Transverse colon (tissue), 4 donors: ENCODE measurements around the gene RHBDL2.
"Not testable (repeated sequence)": the region's sequence is repeated elsewhere in the genome, so short reads cannot be mapped to it uniquely, and the experiment has no call there.

Source experiments
- CTCF ChIP-seq, 5 experiments: fragments of 200-600 bp in 3 of 5; fragments of 450-650 bp in 2 of 5; sonication (generic) in 3 of 5; IDR thresholded peaks; 1 replicate in 2 of 5; 2 replicates in 3 of 5; pipeline ENCODE4 v1.5.1; 2016 to 2017; ENCODE audit warnings: antibody characterized with exemption in 5 of 5, inconsistent platforms in 3 of 5, mild to moderate bottlenecking in 2 of 5, moderate library complexity in 1 of 5
- EP300 ChIP-seq: sonication (generic); formaldehyde crosslinking; IDR thresholded peaks from one replicate; pipeline ENCODE4 v1.6.1; 2017; ENCODE audit warnings: antibody characterized with exemption, low read depth
- POLR2A ChIP-seq: fragments of 450-650 bp; IDR thresholded peaks from one replicate; pipeline ENCODE4 v1.6.1; 2016; ENCODE audit warnings: antibody characterized with exemption, mild to moderate bottlenecking, moderate library complexity
- POLR2AphosphoS5 ChIP-seq, 3 donors: sonication (generic); formaldehyde crosslinking; IDR thresholded peaks; one replicate each; pipeline ENCODE4 v1.6.1; 2016; ENCODE audit warnings: antibody characterized with exemption in 3 of 3

GRCh38 chr1:38978245-38978542, 36.6 kb upstream of the RHBDL2 start:
- not testable (repeated sequence) for TF ChIP-seq CTCF (IDR thresholded peaks at IDR 0.05); EP300; POLR2A; POLR2AphosphoS5 (IDR thresholded peaks at IDR 0.05)
